GM19099 (cell line): Measurements from ENCODE around the gene KIR2DL1.
"Not testable (repeated sequence)": the region's sequence is repeated elsewhere in the genome, so short reads cannot be mapped to it uniquely, and the experiment has no call there.

Experiments
- POLR2A ChIP-seq: IDR thresholded peaks from 3 replicates; pipeline ENCODE4 v1.6.1; 2011; ENCODE audit warnings: low read depth; ENCODE audit not compliant: insufficient read length; ENCODE audit errors: extremely low read depth

The KIR2DL1 gene

GRCh38 chr19:54769646-54770045, at the start of gene KIR2DL1:
Gene KIR2DL1, plus strand, starts transcription at chr19:54769793. Its CDS starts 58 bp downstream, at chr19:54769851.
- not testable (repeated sequence) for TF ChIP-seq POLR2A

GRCh38 chr19:54724142-54724541, 45.5 kb upstream of the KIR2DL1 start, which contains the start of gene KIR3DL3:
Gene KIR3DL3, plus strand, starts transcription at chr19:54724442. Its CDS starts 55 bp downstream, at chr19:54724497.
- TF ChIP-seq POLR2A = no peak

GRCh38 chr19:54724644-54725043, 44.9 kb upstream of the KIR2DL1 start:
- no peak for TF ChIP-seq POLR2A

- no peak for TF ChIP-seq POLR2A
Observed at GRCh38 chr19:54725321-54725720, 44.3 kb upstream of the KIR2DL1 start.

- no peak for TF ChIP-seq POLR2A
Observed at GRCh38 chr19:54727562-54727961, 42.0 kb upstream of the KIR2DL1 start.

GRCh38 chr19:54728167-54728566, 41.4 kb upstream of the KIR2DL1 start:
- no peak for TF ChIP-seq POLR2A

- TF ChIP-seq POLR2A = no peak
Observed at GRCh38 chr19:54729416-54730188, 40.0 kb upstream of the KIR2DL1 start.

GRCh38 chr19:54731191-54731590, 38.4 kb upstream of the KIR2DL1 start:
- TF ChIP-seq POLR2A = no peak

GRCh38 chr19:54738306-54738705, 31.3 kb upstream of the KIR2DL1 start, which contains the start of gene KIR2DL3:
Gene KIR2DL3, plus strand, starts transcription at chr19:54738513. Its CDS starts 33 bp downstream, at chr19:54738546.
- TF ChIP-seq POLR2A = not testable (repeated sequence)

- TF ChIP-seq POLR2A = no peak
Observed at GRCh38 chr19:54738715-54739114, 30.9 kb upstream of the KIR2DL1 start.

- no peak for TF ChIP-seq POLR2A
Observed at GRCh38 chr19:54739587-54740497, 29.8 kb upstream of the KIR2DL1 start.

GRCh38 chr19:54790711-54791110, 21.1 kb downstream of the KIR2DL1 start:
- TF ChIP-seq POLR2A = no peak

- TF ChIP-seq POLR2A = no peak
Observed at GRCh38 chr19:54791476-54791875, 21.9 kb downstream of the KIR2DL1 start.

GRCh38 chr19:54792814-54793213, 23.2 kb downstream of the KIR2DL1 start:
- TF ChIP-seq POLR2A = no peak

- no peak for TF ChIP-seq POLR2A
Observed at GRCh38 chr19:54795758-54796157, 26.2 kb downstream of the KIR2DL1 start.
